Stimulated activated CD4-positive, alpha-beta T cell treated with anti-CD3 and anti-CD28 coated beads, Interleukin-4, amount 100 ng/mL, for 1 hour (primary cell): ENCODE measurements around the gene VDAC1.
A peak's percentile ranks its signal among the peaks of the same experiment; 100 is the strongest.

Source experiments
- DNase-seq: peaks from one replicate; pipeline ENCODE4 v3.0.0-alpha.2; 2020

VDAC1 gene

DNA sequence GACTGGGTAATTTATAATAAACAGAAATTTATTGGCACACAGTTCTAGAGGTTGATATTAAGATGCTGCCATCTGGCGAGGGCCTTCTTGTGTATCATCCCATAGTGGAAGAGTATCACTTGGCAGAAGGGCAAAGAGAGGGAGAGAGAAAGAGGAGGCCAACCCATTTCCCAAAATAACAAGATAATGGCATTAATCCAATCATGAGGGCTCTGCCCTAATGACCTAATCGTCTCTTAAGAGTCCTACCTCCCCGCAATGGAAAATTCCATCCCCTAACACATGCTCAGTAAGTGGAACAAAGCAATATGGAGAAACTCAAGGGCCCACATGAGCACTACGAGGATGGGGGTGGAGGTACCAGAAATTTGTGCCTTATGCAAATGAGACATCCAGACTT is 17.6 kb upstream of the VDAC1 start:
- no peak for DNase-seq

DNA sequence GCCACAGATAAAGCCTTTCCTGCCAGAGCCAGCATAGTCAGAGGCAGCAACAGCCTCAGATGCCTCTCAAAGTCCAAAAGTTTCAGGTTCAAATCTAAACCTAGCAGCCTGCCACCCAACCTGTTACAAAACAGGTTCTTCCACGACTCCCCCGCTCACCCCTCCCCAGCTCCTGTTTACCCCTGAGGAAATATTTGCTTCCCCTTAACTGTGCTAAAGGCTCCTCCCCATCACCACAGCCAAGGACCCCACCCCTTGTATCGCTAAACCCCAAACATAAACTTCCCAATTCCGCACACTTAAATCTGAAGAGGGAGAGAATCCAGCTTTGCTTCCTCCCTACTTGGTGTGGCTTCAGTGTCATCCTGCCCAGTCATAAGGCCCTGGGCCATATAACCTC is 15.4 kb upstream of the VDAC1 start:
- DNase-seq, result no peak

GRCh38 chr5:134019636-134020035 is 14.9 kb upstream of the VDAC1 start:
- DNase-seq, result no peak

DNA sequence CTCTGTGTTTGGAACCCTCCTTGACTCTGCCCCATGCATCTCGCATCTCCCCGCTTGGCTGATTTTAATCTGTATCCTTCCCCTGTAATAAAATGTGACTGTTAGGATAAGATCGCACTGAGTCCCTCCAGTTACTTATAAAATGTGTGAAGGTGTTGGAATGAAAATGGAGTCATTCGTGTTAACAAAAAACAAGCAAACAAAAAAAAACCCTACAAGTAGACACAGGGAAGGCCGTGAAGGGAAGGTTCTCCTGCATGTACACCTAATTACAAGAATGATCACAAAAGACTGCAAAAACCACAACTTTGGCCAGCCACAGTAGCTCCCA is 14.2 kb upstream of the VDAC1 start:
- no peak for DNase-seq

- DNase-seq, result no peak
Measured at GRCh38 chr5:134018154-134018985, 13.6 kb upstream of the VDAC1 start.

GRCh38 chr5:134008266-134008749 is 3.5 kb upstream of the VDAC1 start:
- DNase-seq, result no peak

- no peak for DNase-seq
Measured at GRCh38 chr5:134007581-134008265, 2.9 kb upstream of the VDAC1 start.

DNA sequence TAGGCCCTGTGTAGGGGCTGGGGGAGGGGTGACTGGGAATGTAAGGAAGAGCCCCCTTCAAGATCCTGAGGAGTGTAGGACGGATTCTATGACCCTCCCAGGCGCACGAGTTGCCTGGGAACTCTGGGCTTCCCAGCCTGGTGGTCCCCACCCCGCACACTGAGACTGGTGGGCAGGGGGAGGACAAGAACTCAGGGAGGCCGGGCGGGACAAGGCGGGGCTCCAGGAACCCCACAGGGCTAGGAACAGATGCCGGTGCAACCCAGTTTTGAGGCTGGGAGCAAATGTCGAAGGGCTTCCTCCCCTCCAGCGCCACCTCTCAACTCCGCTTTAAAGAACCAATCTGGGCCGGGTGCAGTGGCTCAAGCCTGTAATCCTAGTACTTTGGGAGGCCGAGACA is 1.3 kb upstream of the VDAC1 start:
- DNase-seq, result no peak

DNA sequence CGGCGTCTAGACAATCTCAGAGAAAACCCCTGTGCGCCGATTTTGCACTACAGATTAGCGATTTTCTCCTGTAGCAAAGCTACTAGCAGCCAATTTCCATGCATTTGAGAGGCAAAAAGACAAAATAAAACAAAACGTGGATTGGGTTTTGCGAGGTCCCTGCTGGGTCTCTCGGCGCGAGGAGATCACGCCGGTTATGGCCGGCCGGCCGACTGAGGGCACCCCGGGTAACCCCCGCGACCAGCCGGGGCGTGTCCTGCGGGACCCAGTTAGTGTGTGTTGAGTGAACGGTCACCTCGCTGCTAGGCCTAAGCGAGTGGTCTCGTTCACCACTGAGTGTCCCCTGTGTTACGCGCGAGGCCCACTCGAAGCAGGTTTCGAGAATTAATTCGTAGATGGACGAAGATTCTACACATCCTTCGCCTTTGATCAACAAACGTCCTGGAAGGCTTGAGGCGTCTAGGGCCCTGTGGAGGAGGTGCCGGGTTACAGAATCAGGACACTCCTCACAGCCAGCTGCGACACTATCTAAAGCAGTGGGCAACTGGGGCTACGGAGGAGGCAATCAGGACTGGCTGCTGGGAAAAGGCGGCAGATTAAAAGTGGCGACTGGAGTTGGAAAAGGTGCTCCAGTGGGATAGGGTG is 764 bp upstream of the VDAC1 start:
- DNase-seq, result peak; percentile 18

DNA sequence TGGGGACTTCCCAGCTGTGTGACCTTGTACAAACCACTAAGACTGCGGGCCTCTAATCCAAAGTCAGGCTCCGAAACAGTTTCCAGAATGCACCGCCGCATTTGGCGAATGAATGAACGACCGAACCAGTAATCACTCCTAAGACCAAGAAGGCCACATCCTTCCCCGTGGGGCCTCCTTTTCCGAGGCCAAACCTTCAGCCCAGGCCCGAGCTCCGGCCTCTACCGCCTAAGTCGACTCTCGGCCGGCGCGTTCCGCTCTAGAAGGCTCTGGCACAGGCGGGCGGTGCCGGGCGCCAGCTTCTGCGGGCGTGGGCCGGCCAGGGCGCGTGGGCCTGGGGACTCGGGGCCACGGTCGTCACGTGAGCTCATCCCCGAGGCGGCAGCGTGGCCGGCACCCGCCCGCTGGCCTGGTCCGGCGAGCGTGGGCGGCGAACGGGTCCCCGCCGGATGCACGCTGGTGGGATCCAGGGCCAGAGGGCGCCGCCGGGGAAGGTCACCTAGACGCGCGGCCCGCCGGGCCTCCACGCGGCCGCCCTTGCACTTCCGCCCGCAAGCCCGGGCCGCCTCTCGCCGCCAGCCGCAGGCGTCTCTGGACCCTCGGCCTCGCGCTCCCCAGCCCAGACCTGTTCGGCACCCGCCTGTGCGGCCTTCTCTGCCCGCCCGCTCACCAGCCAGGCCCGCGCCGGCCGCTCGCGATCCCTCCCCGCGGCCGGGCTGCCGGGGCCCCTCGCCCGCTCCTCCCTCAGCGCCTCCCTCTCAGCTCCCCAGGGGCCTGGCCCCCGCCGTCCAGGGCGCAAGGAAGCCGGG is 754 bp downstream of the VDAC1 start:
- peak; percentile 59 for DNase-seq

- DNase-seq, result peak; percentile 56
Measured at GRCh38 chr5:134003064-134003816, 1.5 kb downstream of the VDAC1 start.

- DNase-seq, result no peak
Measured at GRCh38 chr5:134001938-134002731, 2.6 kb downstream of the VDAC1 start.

GRCh38 chr5:134000696-134001453 is 3.9 kb downstream of the VDAC1 start:
- DNase-seq, result no peak

- DNase-seq, result no peak
Measured at GRCh38 chr5:134000091-134000511, 4.7 kb downstream of the VDAC1 start.

GRCh38 chr5:133998807-133999206 is 6.0 kb downstream of the VDAC1 start:
- DNase-seq, result no peak

- no peak for DNase-seq
Measured at GRCh38 chr5:133998042-133998441, 6.7 kb downstream of the VDAC1 start.

- no peak for DNase-seq
Measured at GRCh38 chr5:133996683-133997252, 8.0 kb downstream of the VDAC1 start.

- DNase-seq, result no peak
Measured at GRCh38 chr5:133995883-133996563, 8.8 kb downstream of the VDAC1 start.

- no peak for DNase-seq
Measured at GRCh38 chr5:133995341-133995740, 9.4 kb downstream of the VDAC1 start.

- DNase-seq, result no peak
Measured at GRCh38 chr5:133994990-133995333, 9.8 kb downstream of the VDAC1 start.
